K562 (cell line): ENCODE results near the gene STOX2. TPM values are rescaled to one million over a fixed set of nuclear protein-coding genes. Genes with fewer than 3 reads are reported as not detected.

Source experiments
- ATAC-seq: fragments of 200-7000 bp; cut with Tn5 transposase; 3 replicates; pipeline ENCODE4 v1.9.1; 2020; ENCODE audit warnings: moderate library complexity
- BruUV-seq: library from RNA; stranded (reverse); fragments of 400-500 nt; replicated peaks from 2 replicates; lab custom pipeline; 2021; lab: Mats Ljungman, UMichigan
- CTCF ChIA-PET: fragments of 300-600 bp; formaldehyde crosslinking; extraction: SDS; loops from one replicate; lab custom pipeline; 2021; ENCODE audit warnings: low intra/inter-chr PET ratio; lab: Yijun Ruan, JAX
- POLR2A ChIA-PET: fragments of 300-600, 350-650 bp; sonication (Branson Sonifier 250); formaldehyde crosslinking; extraction: SDS; loops from one replicate; lab custom pipeline; 2021; ENCODE audit warnings: antibody characterized with exemption, inconsistent platforms; lab: Yijun Ruan, JAX
- DNase-seq, 4 experiments: peaks; one replicate each; pipeline versions ENCODE4 v3.0.0 to v3.0.0-alpha.2; 2011 to 2018; ENCODE audit warnings: low spot score in 3 of 4, mixed read lengths in 3 of 4; ENCODE audit errors: extremely low read depth in 1 of 4
- FAIRE-seq: peaks from 2 replicates; lab custom pipeline; 2011; peaks lifted over from hg19 to GRCh38; lab: Jason Lieb, UNC
- H2AFZ ChIP-seq: 2 replicates; pipeline ENCODE4 v1.6.0; 2011; ENCODE audit warnings: low read depth, low read length, control low read depth, inconsistent platforms
- H3K27ac ChIP-seq: fragments of 200-600 bp; 3 replicates; pipeline ENCODE4 v1.8.0; 2011; ENCODE audit warnings: low read depth, mild to moderate bottlenecking, control low read depth, inconsistent platforms, low read length, moderate library complexity, mixed read lengths; ENCODE audit errors: extremely low read depth
- H3K27me3 ChIP-seq, 2 experiments: fragments of 300-600 bp in 1 of 2; 2 replicates in 1 of 2; 3 replicates in 1 of 2; pipeline versions ENCODE4 v1.6.0 to v1.8.0; 2011; ENCODE audit warnings: inconsistent platforms in 2 of 2, low read length in 2 of 2, mild to moderate bottlenecking in 1 of 2, mixed read lengths in 1 of 2, moderate library complexity in 1 of 2; ENCODE audit not compliant: control insufficient read depth in 2 of 2, insufficient read depth in 2 of 2
- H3K36me3 ChIP-seq: fragments of 300-600 bp; 3 replicates; pipeline ENCODE4 v1.8.0; 2011; ENCODE audit warnings: mild to moderate bottlenecking, low read length, inconsistent platforms; ENCODE audit not compliant: control insufficient read depth, insufficient read depth
- H3K4me1 ChIP-seq, 2 experiments: fragments of 200-600 bp in 1 of 2; replicated peaks in 1 of 2; 2 replicates in 1 of 2; 3 replicates in 1 of 2; pipeline versions ENCODE4 v1.5.1 to v1.8.0; 2011; ENCODE audit warnings: inconsistent platforms in 2 of 2, low read length in 2 of 2, mild to moderate bottlenecking in 1 of 2, mixed read lengths in 1 of 2, moderate library complexity in 1 of 2; ENCODE audit not compliant: control insufficient read depth in 2 of 2, insufficient read depth in 2 of 2
- H3K4me2 ChIP-seq: 2 replicates; pipeline ENCODE4 v1.6.1; 2011; ENCODE audit warnings: low read length, control low read depth, inconsistent platforms, mixed read lengths; ENCODE audit not compliant: insufficient read depth
- H3K4me3 ChIP-seq: fragments of 200-600 bp; sonication (generic), shearing (Covaris generic); 2 replicates; pipeline ENCODE4 v1.5.1; 2016; ENCODE audit warnings: control low read depth, inconsistent platforms
- H3K79me2 ChIP-seq: fragments of 200-600 bp; 3 replicates; pipeline ENCODE4 v1.8.0; 2011; ENCODE audit warnings: low read length, inconsistent platforms; ENCODE audit not compliant: control insufficient read depth, insufficient read depth
- H3K9ac ChIP-seq, 2 experiments: 2 replicates each; pipeline versions ENCODE4 v1.6.0 to v1.6.1; 2011; ENCODE audit warnings: low read depth in 2 of 2, low read length in 2 of 2, control low read depth in 1 of 2, inconsistent platforms in 1 of 2, mild to moderate bottlenecking in 1 of 2, mixed read lengths in 1 of 2; ENCODE audit not compliant: insufficient read depth in 1 of 2
- H3K9me1 ChIP-seq: one replicate; pipeline ENCODE4 v1.6.0; 2011; ENCODE audit warnings: inconsistent platforms, mild to moderate bottlenecking, low read length, moderate library complexity; ENCODE audit not compliant: control insufficient read depth, insufficient read depth
- H3K9me3 ChIP-seq: replicated peaks from 2 replicates; pipeline ENCODE4 v1.5.1; 2011; ENCODE audit warnings: low read depth, low read length, inconsistent platforms; ENCODE audit not compliant: control insufficient read depth, insufficient read depth
- H4K20me1 ChIP-seq: replicated peaks from 2 replicates; pipeline ENCODE4 v1.6.1; 2011; ENCODE audit warnings: low read length, inconsistent platforms, mixed read lengths; ENCODE audit not compliant: control insufficient read depth, insufficient read depth
- SOX6 ChIP-seq: fragments of 450-650 bp; IDR thresholded peaks from 2 replicates; pipeline ENCODE4 v1.6.1; 2014; ENCODE audit warnings: mild to moderate bottlenecking
- ZC3H4 ChIP-seq: sonication (generic); formaldehyde crosslinking; IDR thresholded peaks from 2 replicates; pipeline ENCODE4 v1.9.0; 2021; ENCODE audit warnings: missing genetic modification reagents, borderline replicate concordance
- WGBS: fragments of 100-300 bp; shearing (Covaris generic); methylation state at CpG from one replicate; pipeline ENCODE4 v1.1.6; 2016; ENCODE audit warnings: low coverage, mixed read lengths; ENCODE audit not compliant: insufficient coverage; ENCODE audit errors: missing lambda C conversion rate; 5-methylcytosine and 5-hydroxymethylcytosine counted together
- in situ Hi-C: fragments of 300-500 bp; cut with MboI; formaldehyde crosslinking; loops from 4 replicates; pipeline ENCODE4 v1.15.0; 2018; ENCODE audit warnings: inconsistent platforms, mixed read lengths
- intact Hi-C: fragments of 100-400 bp; cut with micrococcal nuclease; formaldehyde crosslinking; loops from 2 replicates; pipeline ENCODE4 v1.14.2; 2022
- polyA plus RNA-seq, 8 experiments: library from polyadenylated mRNA; depleted of rRNA in 4 of 8; stranded (reverse) in 5 of 8; unstranded in 3 of 8; fragments of >200 nt; fragmentation: Nextera tagmentation in 2 of 8; fragmentation: Illumina TruSeq in 1 of 8; extraction: Ambion mirVana in 2 of 8; extraction: Trizol in 1 of 8; gene quantifications; 2 replicates each; pipeline versions ENCODE4 v1.2.1 to v1.2.3, GENCODE V29; 2011 to 2014; ENCODE audit warnings: inconsistent platforms in 1 of 8, missing spikeins in 1 of 8
- total RNA-seq, 7 experiments: library from RNA; depleted of rRNA in 6 of 7; stranded (reverse); fragments of >200 nt in 6 of 7; fragmentation: Illumina TruSeq in 2 of 7; extraction: Trizol in 2 of 7; gene quantifications; 2 replicates each; pipeline versions ENCODE4 v1.2.1 to v1.2.3, GENCODE V29; 2011 to 2021; ENCODE audit warnings: low replicate concordance in 1 of 7
- TF ChIP-seq, protein P1 (sequence below): fragments of 150-350 bp; IDR thresholded peaks from 2 replicates; pipeline ENCODE4 v1.6.1; 2014; ENCODE audit warnings: low read depth, mild to moderate bottlenecking, low read length, borderline replicate concordance
- TF ChIP-seq, protein P2 (sequence below): fragments of 450-650 bp; IDR thresholded peaks from 2 replicates; pipeline ENCODE4 v1.6.1; 2016; ENCODE audit warnings: mild to moderate bottlenecking, moderate library complexity
- TF ChIP-seq, protein P3 (sequence below): fragments of 450-650 bp; IDR thresholded peaks from 2 replicates; pipeline ENCODE4 v1.7.0; 2016; ENCODE audit warnings: borderline replicate concordance

The STOX2 gene
- total and polyA plus RNA-seq, 9 of the 15 experiments (the other 6 are each of a cell fraction or from before 2014, with no cell fraction given): not detected

GRCh38 chr4:184059099-184059498 is 154.0 kb downstream of the STOX2 start:
- DNase-seq (no peak), FAIRE-seq (no peak), ATAC-seq (no peak)
- CTCF ChIA-PET: no interaction called here
- H3K9ac ChIP-seq: no peak overlapping the region
- in situ Hi-C loops: no loop called here
- WGBS: 12% methylated on average over 3 of the region's 3 CpGs
- no peak overlapping the region for H3K4me2 ChIP-seq
- no peaks in the 10 kb centered on the region for H3K36me3 ChIP-seq
- H2AFZ ChIP-seq: no peak overlapping the region
- H3K27ac ChIP-seq: no peak overlapping the region
- H3K4me1 ChIP-seq: no peaks in the 10 kb centered on the region
- no peaks in the 10 kb centered on the region for H3K9me1 ChIP-seq
- peaks cover 0 to 22% of the 10 kb centered on the region in 2 experiments; a peak in 4 of 5 replicates for H3K27me3 ChIP-seq
- no peaks in the 10 kb centered on the region for H3K9me3 ChIP-seq
- H3K79me2 ChIP-seq: no peaks in the 10 kb centered on the region
- no peaks in the 10 kb centered on the region for H4K20me1 ChIP-seq
- POLR2A ChIA-PET: interaction anchor here (0.6 to 0.8 kb wide), 2 partner anchors 31 to 74 kb away, joined by 3 to 4 read pairs; no protein-coding TSS in a partner anchor
- BruUV-seq: no TSS peak
- H3K4me3 ChIP-seq: no peak overlapping the region
- intact Hi-C loops: no loop called here
- TF ChIP-seq, protein P1, sequence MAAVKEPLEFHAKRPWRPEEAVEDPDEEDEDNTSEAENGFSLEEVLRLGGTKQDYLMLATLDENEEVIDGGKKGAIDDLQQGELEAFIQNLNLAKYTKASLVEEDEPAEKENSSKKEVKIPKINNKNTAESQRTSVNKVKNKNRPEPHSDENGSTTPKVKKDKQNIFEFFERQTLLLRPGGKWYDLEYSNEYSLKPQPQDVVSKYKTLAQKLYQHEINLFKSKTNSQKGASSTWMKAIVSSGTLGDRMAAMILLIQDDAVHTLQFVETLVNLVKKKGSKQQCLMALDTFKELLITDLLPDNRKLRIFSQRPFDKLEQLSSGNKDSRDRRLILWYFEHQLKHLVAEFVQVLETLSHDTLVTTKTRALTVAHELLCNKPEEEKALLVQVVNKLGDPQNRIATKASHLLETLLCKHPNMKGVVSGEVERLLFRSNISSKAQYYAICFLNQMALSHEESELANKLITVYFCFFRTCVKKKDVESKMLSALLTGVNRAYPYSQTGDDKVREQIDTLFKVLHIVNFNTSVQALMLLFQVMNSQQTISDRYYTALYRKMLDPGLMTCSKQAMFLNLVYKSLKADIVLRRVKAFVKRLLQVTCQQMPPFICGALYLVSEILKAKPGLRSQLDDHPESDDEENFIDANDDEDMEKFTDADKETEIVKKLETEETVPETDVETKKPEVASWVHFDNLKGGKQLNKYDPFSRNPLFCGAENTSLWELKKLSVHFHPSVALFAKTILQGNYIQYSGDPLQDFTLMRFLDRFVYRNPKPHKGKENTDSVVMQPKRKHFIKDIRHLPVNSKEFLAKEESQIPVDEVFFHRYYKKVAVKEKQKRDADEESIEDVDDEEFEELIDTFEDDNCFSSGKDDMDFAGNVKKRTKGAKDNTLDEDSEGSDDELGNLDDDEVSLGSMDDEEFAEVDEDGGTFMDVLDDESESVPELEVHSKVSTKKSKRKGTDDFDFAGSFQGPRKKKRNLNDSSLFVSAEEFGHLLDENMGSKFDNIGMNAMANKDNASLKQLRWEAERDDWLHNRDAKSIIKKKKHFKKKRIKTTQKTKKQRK: no peak
- TF ChIP-seq SOX6 (no peak), ZC3H4 (CRISPR knock-in tag) (no peak)
- TF ChIP-seq, protein P2, sequence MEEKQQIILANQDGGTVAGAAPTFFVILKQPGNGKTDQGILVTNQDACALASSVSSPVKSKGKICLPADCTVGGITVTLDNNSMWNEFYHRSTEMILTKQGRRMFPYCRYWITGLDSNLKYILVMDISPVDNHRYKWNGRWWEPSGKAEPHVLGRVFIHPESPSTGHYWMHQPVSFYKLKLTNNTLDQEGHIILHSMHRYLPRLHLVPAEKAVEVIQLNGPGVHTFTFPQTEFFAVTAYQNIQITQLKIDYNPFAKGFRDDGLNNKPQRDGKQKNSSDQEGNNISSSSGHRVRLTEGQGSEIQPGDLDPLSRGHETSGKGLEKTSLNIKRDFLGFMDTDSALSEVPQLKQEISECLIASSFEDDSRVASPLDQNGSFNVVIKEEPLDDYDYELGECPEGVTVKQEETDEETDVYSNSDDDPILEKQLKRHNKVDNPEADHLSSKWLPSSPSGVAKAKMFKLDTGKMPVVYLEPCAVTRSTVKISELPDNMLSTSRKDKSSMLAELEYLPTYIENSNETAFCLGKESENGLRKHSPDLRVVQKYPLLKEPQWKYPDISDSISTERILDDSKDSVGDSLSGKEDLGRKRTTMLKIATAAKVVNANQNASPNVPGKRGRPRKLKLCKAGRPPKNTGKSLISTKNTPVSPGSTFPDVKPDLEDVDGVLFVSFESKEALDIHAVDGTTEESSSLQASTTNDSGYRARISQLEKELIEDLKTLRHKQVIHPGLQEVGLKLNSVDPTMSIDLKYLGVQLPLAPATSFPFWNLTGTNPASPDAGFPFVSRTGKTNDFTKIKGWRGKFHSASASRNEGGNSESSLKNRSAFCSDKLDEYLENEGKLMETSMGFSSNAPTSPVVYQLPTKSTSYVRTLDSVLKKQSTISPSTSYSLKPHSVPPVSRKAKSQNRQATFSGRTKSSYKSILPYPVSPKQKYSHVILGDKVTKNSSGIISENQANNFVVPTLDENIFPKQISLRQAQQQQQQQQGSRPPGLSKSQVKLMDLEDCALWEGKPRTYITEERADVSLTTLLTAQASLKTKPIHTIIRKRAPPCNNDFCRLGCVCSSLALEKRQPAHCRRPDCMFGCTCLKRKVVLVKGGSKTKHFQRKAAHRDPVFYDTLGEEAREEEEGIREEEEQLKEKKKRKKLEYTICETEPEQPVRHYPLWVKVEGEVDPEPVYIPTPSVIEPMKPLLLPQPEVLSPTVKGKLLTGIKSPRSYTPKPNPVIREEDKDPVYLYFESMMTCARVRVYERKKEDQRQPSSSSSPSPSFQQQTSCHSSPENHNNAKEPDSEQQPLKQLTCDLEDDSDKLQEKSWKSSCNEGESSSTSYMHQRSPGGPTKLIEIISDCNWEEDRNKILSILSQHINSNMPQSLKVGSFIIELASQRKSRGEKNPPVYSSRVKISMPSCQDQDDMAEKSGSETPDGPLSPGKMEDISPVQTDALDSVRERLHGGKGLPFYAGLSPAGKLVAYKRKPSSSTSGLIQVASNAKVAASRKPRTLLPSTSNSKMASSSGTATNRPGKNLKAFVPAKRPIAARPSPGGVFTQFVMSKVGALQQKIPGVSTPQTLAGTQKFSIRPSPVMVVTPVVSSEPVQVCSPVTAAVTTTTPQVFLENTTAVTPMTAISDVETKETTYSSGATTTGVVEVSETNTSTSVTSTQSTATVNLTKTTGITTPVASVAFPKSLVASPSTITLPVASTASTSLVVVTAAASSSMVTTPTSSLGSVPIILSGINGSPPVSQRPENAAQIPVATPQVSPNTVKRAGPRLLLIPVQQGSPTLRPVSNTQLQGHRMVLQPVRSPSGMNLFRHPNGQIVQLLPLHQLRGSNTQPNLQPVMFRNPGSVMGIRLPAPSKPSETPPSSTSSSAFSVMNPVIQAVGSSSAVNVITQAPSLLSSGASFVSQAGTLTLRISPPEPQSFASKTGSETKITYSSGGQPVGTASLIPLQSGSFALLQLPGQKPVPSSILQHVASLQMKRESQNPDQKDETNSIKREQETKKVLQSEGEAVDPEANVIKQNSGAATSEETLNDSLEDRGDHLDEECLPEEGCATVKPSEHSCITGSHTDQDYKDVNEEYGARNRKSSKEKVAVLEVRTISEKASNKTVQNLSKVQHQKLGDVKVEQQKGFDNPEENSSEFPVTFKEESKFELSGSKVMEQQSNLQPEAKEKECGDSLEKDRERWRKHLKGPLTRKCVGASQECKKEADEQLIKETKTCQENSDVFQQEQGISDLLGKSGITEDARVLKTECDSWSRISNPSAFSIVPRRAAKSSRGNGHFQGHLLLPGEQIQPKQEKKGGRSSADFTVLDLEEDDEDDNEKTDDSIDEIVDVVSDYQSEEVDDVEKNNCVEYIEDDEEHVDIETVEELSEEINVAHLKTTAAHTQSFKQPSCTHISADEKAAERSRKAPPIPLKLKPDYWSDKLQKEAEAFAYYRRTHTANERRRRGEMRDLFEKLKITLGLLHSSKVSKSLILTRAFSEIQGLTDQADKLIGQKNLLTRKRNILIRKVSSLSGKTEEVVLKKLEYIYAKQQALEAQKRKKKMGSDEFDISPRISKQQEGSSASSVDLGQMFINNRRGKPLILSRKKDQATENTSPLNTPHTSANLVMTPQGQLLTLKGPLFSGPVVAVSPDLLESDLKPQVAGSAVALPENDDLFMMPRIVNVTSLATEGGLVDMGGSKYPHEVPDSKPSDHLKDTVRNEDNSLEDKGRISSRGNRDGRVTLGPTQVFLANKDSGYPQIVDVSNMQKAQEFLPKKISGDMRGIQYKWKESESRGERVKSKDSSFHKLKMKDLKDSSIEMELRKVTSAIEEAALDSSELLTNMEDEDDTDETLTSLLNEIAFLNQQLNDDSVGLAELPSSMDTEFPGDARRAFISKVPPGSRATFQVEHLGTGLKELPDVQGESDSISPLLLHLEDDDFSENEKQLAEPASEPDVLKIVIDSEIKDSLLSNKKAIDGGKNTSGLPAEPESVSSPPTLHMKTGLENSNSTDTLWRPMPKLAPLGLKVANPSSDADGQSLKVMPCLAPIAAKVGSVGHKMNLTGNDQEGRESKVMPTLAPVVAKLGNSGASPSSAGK: no peak
- TF ChIP-seq, protein P3, sequence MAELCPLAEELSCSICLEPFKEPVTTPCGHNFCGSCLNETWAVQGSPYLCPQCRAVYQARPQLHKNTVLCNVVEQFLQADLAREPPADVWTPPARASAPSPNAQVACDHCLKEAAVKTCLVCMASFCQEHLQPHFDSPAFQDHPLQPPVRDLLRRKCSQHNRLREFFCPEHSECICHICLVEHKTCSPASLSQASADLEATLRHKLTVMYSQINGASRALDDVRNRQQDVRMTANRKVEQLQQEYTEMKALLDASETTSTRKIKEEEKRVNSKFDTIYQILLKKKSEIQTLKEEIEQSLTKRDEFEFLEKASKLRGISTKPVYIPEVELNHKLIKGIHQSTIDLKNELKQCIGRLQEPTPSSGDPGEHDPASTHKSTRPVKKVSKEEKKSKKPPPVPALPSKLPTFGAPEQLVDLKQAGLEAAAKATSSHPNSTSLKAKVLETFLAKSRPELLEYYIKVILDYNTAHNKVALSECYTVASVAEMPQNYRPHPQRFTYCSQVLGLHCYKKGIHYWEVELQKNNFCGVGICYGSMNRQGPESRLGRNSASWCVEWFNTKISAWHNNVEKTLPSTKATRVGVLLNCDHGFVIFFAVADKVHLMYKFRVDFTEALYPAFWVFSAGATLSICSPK: no peak
